HuH-7.5 (cell line): ENCODE results near the gene FTH1.
"Not testable (repeated sequence)": the region's sequence is repeated elsewhere in the genome, so short reads cannot be mapped to it uniquely, and the experiment has no call there.

ENCODE experiments used
- DNase-seq: peaks from one replicate; pipeline ENCODE4 v3.0.0; 2011; ENCODE audit warnings: low spot score

FTH1 gene

GRCh38 chr11:61963282-61964057 is 4.0 kb downstream of the FTH1 start:
- DNase-seq = no peak

GRCh38 chr11:61963016-61963281 is 4.5 kb downstream of the FTH1 start:
- DNase-seq = no peak

- DNase-seq = no peak
These were observed 5.0 kb downstream of the FTH1 start for GRCh38 chr11:61962213-61963015.

- DNase-seq = peak; percentile 82
These were observed 5.7 kb downstream of the FTH1 start for GRCh38 chr11:61961570-61962212.

DNA sequence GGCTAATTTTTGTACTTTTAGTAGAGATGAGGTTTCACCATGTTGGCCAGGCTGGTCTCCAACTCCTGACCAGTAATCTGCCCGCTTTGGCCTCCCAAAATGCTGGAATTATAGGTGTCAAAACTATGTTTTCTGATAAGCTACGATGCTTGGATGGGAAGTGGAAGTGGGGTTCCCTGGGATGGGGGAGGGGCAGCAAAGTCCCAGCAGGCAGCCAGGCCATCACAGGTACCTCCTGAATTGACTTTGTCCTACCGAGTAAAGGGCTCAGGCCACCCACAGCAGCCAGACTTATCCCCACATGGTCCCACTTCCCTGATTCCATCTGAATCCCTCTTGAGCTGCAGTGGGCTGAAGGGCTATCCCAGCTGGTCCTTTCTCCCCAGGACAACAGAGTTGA is 6.9 kb downstream of the FTH1 start:
- DNase-seq = no peak

GRCh38 chr11:61959678-61960077 is 7.8 kb downstream of the FTH1 start:
- DNase-seq = no peak

- no peak for DNase-seq
These were observed 8.3 kb downstream of the FTH1 start for GRCh38 chr11:61959114-61959513.

DNA sequence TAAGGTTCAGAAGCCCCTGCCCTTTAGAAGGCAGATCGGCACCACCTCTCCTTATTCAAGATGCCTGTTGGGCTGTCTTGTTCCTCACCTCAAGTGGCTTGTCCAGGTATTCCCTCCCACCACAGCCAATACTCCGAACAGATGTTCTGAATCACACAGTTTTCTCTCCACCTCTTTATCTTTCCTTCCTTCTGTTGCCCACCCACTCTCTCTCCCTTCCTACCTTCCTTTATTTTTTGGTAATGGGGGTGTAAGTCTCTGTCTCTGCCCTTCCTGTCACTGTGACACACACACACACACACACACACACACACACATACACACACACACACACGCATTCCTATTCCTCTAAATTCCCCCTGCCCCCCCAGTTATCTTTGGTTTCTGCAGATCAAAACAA is 8.8 kb downstream of the FTH1 start:
- DNase-seq = no peak

DNA sequence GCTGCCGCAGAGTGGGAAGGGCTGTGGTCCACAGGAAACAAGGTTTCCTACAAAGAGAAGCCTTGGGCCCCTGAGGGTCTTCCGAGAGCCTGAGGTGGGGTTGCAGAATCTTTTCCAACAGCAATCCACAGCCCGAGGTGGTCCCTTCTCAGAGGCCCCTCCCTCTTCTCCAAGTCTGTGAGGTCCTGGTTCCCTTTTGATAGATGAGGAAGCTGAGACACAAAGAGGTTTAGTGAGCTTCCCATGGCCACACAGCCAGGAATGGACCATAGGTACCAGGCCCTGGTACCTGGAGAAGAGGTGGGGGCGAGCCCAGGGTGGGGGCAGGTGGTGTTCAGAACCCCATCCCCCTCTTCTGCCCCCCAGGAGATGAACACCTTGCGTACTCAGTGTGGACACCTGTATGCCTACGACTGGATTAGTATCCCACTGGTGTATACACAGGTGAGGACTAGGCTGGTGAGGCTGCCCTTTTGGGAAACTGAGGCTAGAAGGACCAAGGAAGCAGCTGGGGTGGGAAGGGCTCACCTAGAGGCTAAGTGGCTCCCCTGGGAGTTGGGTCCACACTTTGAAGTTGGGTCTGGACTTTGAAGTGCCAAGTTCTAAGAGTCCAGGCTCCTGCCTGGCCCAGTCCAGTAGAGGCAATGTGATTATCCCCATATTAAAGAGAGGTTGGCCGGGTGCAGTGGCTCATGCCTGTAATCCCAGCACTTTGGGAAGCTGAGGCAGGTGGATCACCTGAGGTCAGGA is 10.2 kb downstream of the FTH1 start:
- no peak for DNase-seq

DNA sequence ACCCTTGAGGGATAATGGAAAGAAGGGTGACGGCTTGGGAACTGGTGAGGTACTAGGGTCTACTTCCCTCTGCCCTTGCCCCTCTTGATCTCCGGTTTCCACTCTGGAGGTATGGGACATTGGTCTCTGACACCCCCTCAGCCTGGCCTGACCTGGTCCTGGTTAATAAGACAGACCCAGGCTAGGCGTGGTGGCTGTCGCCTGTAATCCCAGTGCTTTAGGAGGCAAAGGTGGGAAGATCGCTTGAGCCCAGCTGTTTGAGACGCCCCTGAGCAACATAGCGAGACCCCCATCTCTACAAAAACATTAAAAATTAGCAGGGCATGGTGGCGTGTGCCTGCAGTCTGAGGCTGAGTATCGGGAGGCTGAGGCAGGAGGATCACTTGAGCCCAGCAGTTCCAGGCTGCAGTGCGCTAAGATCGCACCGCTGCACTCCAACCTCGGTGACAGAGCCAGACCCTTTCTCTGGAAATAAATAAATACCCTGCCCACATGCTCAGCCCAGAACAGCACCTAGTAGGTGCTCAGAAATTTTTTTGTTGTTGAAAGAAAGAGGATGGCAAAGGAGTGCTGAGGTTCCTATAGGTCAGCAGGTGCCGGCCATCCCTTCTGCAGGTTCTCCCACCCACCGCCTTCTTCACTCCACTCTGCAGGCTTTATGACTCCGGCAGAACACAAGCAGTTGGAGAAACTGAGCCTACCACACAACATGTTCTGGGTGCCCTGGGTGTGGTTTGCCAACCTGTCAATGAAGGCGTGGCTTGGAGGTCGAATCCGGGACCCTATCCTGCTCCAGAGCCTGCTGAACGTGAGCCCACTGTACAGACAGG is 11.0 kb downstream of the FTH1 start:
- no peak for DNase-seq

DNA sequence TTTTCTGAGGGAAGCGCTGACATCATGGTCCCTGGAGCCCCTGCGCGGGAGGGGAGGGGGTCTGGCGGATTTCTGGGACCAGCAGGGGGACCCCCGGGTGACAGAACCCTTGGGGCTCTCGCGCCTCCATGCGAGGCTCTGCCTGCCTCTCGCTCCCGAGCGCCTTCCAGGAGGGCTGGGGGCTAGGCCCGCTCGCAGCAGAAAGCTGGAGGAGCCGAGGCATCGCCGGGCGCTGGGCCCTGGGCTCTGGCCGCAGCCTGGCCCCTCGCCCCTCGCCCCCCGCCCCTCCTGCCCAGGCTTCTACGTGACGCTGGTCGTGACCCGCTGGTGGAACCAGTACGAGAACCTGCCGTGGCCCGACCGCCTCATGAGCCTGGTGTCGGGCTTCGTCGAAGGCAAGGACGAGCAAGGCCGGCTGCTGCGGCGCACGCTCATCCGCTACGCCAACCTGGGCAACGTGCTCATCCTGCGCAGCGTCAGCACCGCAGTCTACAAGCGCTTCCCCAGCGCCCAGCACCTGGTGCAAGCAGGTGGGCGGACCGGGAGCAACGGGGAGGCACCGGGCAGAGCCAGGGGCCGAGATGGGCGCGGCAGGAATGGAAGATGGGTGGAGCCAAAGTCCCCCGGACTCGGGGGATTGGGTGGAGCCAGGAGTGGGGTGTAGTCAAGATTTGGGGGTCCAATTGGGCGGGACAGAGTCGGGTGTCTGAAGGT is 11.9 kb downstream of the FTH1 start:
- no peak for DNase-seq

DNA sequence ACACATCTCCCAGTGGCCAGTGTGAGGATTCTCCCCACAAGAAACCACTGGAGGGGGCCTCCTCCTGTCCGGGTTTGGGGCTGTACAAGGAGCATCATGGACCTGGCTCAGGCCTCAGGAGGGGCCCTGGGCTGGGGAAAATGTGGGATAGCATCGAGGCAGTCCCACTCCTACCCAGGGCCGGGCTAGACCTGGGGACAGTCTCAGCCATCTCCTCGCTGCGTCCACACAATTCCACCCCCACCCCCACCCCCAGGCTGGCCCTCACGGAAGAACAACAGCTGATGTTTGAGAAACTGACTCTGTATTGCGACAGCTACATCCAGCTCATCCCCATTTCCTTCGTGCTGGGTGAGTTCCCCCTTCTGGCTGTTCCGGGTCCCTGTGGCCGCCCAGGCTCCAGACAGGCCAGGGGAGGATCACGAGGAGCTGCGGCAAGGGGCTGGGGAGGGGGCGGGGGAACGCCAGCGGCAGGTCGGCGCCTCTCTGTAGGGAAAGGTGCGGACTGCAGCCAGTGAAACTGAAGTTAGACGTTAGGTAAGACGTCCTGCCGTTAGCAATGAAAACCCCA is 12.5 kb downstream of the FTH1 start:
- DNase-seq = peak; percentile 91

GRCh38 chr11:61954106-61954850 is 13.2 kb downstream of the FTH1 start:
- no peak for DNase-seq

GRCh38 chr11:61953632-61954031 is 13.8 kb downstream of the FTH1 start:
- not testable (repeated sequence) for DNase-seq

- no peak for DNase-seq
These were observed 14.6 kb downstream of the FTH1 start for GRCh38 chr11:61952882-61953281.

DNA sequence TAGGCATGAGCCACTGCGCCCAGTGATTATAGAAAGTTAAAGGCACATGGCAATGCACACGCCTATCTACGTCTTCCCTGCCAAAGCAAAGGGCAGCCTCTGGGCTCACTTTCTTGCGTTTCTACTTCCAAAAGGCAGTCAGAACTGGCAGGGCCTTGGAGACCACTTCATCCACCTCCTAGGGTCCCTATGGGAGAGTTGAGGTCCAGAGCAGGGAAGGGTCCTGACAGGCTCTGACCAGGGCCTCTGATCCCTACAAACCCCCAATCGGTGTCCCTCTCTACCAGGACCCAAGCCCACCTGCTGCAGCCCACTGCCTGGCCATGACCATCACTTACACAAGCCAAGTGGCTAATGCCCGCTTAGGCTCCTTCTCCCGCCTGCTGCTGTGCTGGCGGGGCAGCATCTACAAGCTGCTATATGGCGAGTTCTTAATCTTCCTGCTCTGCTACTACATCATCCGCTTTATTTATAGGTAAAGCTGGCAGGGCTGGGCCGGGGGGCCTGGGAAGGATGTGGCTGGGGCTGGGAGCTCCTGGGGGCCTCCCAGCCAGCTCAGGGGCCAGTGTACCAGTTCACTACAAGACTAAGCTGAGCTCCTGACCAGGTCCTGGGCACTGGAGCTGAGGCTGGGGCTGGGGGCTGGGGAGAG is 15.8 kb downstream of the FTH1 start:
- no peak for DNase-seq

- no peak for DNase-seq
These were observed 17.3 kb downstream of the FTH1 start, which contains the start of gene BEST1 for GRCh38 chr11:61950035-61950547. Gene BEST1 (plus strand): TSS chr11:61950351. CDS start chr11:61951807, 1,456 bp downstream.

GRCh38 chr11:61949169-61950034 is 18.0 kb downstream of the FTH1 start:
- peak; percentile 84 for DNase-seq
